T follicular helper cell (primary cell): ENCODE measurements around the gene C5orf46.
"Not testable (repeated sequence)": the region's sequence is repeated elsewhere in the genome, so short reads cannot be mapped to it uniquely, and the experiment has no call there.

Experiments used
- DNase-seq: peaks from one replicate; pipeline ENCODE4 v3.0.0-alpha.2; 2020; ENCODE audit warnings: low read depth
- total RNA-seq, 2 experiments: gene quantifications; one replicate each; lab custom pipeline; 2026; lab: John Stamatoyannopoulos, UW

The C5orf46 gene
- total RNA-seq: 0 reads per million in 2 experiments

DNA sequence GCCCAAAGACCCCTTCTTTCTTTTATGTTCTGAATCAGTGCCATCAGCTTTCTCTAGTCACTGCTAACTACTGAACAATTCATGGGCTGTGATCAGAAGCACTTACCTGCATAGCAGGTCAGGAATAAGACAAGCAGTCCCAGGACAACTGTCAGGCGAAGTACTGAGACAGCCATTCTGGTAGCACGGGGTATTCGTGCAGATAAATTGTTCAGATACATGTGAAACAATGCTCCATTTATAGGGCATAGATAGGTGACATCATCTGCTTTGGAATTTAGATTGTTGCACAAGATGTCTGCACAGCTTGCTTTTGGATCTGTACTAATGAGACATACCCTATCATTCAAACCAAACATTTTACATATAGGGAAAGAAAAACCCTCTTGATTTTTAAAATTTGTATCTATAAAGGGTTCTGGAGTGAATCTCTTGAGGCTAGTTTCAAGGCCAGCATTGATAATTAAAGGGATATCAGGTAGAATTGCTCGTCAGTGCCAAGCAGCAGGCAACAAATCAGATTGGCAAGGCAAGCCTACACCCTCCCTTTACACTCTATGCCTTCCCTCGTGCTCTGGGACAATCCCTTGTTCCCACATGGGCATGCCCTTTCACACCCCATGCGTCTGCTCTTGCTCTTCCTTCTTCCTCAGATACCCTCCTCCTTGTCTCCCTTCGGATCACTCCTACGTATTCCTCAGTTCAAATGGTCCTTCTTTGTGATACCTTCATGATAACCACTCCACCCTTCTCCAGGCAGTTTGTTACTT, at the start of gene C5orf46:
TSS of gene C5orf46 (minus strand) at position 213 of the 770 bp plus-strand sequence. CDS start at position 176, 37 bp downstream.
- no peak for DNase-seq

DNA sequence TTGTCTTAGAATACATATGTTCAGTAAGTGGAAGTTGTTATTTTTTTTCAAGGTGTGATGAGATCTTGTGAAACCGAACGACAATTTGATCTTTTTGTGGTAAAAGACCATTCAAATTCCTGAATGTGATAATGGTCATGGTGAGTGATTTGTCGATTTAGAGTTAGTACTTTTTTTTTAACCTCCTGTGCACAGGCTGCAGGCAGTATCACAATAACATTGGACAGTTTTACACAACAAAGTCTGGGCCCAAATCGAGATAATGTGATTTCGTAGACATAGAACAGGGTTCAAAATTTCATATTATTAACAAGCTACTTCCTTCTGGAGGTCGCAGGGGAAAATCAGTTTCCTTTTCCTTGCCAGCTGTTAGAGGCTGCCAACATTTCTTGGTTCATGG, 48.6 kb upstream of the C5orf46 start:
- DNase-seq: no peak

DNA sequence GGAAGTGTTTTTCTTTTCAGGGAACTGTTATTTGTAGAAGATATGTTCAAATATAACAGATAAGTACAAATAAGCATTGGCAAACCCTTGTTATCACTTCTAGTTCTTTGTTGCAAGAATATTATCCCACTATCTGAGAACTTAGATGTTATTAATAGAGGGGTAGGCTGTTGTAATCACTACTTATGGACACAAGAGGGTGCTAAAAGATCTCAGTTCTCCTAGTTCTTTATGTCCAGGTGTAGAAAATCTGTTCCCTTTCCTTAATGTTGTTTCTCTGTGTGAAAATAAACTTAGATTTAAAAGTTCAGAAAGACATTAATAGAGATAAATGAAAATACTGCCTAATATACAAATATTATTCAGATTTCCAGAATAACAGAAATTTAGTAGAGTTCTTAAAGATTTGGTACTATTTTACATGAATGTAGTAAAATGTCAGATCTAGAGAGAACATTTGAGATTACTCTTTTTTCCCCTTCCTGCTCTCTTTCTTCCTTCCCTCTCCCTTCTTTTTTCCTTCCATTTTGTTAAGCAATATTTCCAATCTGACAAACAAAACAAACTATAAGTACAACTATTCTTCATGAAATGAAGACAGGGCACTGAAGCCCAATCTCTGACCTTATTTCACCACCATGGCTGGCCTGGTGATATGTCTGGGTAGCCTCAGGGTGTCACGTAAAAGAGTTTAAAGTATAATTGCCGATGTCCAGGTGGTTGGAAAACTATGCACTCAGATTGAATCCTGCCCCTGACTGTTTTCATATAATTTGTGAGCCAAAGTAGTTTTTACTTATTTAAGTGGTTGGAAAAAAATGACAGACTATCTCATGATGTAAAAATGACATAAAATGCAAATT, 43.6 kb upstream of the C5orf46 start:
- no peak for DNase-seq

DNA sequence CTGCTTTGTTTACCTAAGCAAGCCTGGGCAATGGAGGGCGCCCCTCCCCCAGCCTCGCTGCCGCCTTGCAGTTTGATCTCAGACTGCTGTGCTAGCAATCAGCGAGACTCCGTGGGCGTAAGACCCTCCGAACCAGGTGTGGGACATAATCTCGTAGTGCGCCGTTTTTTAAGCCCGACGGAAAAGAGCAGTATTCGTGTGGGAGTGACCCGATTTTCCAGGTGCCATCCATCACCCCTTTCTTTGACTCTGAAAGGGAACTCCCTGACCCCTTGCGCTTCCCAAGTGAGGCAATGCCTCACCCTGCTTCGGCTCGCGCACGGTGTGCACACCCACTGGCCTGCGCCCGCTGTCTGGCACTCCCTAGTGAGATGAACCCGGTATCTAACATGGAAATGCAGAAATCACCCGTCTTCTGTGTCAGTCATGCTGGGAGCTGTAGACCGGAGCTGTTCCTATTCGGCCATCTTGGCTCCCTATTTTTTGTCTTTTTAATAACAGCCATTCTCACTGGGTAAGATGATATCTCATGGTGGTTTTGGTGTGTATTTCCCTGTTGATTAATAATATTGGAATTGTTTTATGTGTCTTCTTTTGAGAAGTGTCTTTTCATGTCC, 40.4 kb upstream of the C5orf46 start:
- DNase-seq: not testable (repeated sequence)

DNA sequence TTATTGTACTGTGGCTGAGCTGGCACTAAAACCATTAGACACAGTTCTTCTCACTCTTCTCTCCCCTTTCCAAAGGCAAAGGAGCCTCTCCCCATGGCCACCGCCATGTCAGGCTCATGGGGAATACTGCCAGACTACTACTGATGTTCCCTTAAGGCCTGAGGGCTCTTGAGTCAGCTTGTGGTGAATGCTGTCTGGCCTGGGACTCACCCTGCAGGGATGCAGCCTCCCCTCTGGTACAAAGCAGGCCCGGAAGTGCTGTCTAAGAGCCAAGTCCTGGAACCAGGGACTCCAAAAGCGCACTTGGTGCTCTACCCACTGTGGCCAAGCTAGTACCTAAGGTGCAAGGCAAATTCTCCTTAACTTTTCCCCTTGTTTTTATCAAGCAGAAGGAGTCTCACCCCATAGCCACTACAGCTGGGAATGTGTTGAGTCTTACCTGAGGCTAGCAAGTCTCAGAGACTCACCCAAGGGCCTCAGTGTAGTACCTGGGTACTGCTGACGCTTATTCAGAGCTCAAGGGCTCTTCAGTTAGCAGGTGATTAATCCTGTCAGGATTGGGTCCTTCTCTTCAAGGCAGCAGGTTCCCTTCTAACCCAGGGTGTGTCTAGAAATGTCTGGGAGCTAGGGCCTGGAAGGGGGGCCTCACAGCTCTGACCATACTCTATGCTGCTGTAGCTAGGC, 33.2 kb upstream of the C5orf46 start:
- no peak for DNase-seq

DNA sequence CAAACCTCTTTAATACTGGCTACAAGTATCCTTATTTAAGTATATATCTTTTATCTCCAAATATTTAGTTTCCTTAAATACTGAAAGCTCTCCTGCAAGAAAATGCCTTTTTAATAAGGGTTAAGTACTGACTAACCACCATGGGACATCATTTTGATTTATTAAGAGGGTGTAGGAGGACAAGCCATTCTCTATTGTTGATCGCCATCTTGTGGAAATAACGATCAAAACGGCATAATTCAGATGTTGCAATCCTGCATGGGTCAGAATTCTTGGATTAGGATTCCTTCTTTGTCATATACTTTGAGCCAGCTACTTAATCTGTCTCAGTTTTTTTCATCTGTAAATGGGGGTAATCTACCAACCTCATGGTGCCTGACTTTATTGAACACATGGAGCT, 28.7 kb upstream of the C5orf46 start:
- DNase-seq: no peak

DNA sequence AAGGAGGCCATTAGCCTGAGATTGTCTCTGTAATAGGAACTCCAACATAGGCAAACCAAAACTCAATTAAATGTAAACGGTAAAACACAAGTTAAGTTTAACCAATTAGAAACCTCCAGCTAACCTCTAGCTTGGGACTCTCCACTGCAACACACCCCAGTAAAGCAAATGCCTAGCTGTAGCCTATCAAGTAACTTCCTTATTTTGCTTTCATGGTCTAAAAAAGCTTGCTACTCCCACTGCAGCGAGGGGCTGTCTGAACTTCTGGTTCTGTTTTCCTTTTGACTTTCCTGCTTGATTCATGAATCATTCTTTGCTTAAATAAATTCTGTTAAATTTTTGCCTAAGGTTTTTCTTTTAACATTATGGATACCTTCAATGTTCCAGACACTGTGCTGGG, 24.4 kb upstream of the C5orf46 start:
- DNase-seq: no peak

DNA sequence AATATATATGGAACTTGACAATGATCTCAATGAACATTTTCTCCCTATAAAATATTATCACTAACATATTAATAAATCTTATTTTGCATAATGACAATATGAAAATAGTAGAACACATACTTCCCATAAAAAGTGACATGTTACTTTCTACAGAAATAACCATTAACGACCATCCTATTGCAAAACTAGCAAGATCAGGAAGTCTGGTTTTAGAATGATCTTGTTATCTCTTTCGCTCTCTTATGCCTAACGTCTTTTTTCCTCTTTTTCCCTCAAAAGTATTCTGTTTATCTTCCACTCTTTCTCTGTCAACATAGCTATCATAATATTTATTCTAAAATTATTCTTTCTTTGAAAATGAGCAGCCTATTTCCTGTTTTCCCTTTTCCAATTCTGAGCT, 21.6 kb upstream of the C5orf46 start:
- DNase-seq: no peak

DNA sequence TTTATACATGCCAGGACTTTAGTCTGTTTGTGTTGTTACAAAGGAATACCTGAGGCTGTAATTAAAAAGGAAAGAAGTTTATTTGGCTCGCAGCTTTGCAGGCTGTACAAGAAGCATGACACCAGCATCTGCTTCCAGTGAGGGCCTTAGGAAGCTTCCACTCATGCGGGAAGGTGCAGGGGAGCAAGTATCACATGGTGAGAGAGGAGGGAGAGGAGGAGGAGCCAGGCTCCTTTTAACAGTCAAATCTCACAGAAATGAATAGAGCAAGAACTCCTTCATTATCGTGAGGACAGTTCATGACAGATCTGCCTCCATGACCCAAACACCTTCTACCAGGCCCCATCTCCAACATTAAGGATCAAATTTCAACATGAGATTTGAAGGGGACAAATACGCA, 18.7 kb upstream of the C5orf46 start:
- no peak for DNase-seq

DNA sequence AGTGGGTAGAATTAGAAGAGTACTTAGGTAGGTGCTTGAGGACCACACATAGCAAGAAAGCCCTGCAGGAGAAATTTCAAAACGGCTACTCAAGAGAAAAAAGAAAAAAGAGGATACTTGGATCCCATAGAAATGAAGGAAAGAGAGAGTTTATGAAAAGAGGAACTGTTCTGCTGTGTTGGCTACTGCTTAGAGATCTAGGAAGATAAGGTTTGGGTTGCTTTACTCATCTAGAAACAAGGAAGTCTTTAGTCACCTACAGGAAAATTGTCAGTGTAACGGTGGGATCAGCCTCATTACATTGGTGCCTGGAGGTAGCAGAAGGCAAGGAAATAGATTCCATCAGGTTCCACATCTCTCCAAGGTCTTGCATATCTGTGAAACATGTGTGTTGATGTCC, 14.8 kb upstream of the C5orf46 start:
- DNase-seq: no peak

DNA sequence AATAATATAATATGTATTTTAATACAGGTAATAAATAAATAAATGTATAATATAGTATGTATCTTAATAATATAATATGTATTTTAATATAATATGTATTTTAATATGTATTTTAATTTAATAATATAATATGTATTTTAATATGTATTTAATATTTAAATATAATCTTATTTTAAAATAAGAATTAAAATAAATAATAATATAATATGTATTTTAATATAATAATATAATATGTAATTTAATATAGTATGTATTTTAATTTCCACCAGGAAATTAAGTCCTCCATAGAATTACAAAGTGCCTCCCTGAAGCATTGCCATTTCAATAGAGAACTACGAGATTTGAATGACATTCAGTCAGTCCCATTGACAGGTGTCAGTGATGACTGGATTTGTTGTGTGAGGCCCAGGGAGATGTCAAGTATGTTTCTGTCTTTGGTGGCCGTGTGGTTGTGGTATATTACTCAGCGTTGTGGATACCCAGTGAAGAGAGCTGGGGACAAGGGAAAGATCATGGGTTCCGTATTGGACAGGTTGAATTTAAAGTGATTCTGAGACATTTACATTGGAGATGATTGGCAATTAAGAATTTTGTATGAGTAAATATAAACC, 14.2 kb upstream of the C5orf46 start:
- DNase-seq: no peak

DNA sequence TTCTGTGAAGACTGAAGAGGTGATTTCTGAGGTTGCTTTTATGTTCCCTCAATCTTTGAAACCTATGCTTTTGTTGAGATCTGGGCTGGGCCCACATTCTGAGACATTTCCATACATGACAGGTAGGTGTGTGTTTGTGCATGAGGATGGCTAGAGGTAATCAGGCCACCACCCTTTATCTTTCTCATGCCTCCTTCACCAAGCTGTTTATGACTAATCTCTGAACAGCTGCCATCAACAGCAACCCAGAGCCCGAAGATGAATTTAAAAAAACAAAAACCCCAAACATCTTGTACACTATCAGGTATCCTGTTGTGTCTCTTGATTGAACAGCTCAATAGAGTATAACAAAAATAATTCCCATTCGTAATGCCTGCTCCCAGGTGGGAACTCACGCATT, 12.6 kb upstream of the C5orf46 start:
- no peak for DNase-seq

DNA sequence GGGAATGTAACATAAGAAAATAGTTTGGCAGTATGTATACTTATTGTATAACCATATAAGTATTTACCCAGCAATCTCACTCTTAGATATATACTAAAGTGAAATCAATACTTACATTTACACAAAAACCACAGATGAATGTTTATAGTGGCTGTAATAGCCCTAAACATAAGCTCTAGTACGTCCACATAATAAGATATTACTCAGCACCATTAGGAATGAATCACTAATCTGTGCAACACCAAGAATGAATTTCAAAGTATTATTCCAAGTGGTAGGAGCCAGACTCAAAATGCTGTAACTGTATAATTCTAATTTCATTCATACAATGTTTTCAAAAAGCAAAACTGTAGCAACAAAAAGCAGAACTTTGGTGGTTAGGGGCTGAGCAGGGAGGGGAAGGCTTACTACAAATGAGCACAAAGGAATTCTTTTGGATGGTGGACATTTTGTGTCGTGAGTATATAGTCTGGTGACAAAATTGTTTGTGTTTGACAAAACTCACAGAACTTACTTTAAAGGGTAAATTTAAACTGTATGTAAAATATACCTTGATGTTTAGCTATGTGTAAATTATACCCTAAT, 11.9 kb upstream of the C5orf46 start:
- DNase-seq: no peak

DNA sequence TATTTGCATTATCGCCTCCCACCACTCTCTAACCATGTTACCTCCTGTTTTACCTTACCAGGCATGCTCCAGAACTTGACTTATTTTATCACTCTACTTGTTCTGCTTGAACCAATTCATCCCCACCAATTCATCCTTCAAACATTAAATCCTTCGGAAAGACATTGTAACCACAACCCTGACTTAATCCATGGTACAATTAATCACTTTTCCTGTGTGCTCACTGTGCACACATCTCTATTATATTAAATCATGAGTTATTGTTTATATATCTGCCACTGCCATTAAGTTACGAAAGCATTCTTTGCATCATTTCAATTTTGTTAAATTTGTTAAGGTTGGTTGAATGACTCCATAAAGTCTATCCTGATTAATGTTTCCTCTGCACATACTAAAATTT, 7.4 kb upstream of the C5orf46 start:
- no peak for DNase-seq

DNA sequence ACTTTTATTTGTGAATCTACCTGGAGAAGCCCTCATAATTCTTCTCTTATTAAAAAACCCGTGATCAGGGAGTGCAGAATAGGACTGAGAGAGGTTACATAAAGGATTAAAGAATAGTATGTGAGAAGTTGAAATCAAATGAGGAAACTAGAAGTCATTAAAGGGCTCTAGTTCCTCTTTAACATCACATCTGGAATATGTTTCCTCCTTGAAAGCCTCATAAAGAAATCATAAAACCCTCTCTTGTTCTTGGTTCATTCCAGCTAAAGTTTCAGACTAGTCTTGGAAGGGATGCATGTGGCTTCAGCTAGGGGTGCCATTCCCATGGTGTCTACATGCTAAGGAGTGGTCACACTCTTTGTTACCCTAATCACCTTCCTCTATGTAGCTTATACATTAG, 5.7 kb upstream of the C5orf46 start:
- no peak for DNase-seq

DNA sequence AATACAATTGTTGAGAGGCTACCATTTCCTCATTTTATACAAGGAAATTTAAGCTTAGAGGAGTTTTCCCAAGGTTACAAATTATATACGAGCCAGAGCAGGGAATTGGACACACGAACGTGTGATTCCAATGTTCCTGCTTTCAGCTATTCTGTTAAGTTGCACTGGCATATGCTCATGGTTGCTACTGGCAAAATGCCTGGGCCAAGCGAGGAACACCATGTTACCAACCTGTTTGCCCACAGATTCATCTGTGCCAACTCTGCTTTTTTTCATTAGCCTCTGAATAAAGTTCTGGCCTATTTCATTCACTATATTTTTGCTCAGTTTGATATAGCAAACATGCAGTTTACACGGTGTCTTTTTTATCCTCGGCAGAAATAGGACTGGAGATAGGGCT, 5.1 kb upstream of the C5orf46 start:
- no peak for DNase-seq

DNA sequence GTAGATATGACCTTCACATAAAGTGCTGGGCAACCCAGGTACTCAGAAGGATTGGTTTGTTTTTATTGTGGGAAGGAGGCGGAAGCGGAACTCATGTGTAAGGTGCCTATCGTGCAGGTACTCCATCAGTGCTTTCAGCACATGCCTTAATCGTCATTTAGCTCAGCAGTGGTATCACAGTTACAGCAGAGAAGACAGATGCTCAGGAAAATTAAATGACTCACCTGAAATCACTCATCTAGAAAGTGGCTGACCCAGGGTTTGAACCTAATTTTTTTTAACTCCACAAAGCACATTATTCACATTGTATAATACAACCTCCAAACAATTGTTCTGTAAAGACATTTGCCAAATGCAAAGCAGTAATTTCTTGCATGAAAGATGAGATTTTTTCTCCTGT, 2.2 kb downstream of the C5orf46 start:
- DNase-seq: no peak

DNA sequence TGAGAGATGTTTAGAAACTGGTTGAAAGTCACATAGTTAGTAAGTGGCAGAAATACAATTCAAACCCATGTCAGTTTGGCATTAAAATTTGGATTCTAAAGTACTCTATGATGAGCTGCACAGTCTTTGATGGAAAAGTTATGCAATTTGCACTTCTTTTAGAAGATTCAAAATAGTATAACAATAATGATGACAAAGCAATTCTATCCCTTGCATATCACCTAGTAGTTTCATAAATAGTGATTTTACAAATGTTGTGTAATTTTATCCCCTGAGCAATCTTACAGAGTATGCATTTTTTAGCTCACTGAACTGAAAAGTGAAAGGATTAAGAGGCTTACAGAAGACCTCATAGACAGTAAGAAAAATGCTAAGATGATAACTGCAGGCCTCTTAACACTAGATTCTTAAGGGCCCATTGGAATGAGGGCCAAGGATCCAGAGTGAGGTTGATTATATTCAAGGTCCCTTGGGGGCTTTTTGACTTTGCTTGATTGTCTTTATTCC, 3.7 kb downstream of the C5orf46 start:
- DNase-seq: no peak

DNA sequence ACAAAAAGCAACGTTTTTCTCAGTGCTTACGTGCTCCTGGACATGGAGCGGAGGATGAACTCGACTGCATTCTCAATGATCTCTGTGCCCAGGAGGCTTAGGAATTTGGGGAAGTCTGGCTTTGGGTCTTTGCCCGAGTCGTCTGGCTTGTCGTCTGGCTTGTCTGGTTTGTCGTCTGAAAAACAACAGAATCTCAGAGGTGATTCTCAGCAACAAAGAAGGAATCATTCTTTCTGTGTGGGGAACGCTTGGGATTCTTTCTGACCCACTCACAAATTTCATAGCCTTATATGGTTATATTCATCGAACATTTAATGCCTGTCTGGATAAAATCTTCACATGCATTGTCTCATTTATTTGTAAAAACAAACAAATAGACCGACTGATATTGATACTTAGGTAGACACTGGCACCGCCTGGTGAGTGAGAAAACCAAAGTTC, 4.7 kb downstream of the C5orf46 start:
- no peak for DNase-seq

DNA sequence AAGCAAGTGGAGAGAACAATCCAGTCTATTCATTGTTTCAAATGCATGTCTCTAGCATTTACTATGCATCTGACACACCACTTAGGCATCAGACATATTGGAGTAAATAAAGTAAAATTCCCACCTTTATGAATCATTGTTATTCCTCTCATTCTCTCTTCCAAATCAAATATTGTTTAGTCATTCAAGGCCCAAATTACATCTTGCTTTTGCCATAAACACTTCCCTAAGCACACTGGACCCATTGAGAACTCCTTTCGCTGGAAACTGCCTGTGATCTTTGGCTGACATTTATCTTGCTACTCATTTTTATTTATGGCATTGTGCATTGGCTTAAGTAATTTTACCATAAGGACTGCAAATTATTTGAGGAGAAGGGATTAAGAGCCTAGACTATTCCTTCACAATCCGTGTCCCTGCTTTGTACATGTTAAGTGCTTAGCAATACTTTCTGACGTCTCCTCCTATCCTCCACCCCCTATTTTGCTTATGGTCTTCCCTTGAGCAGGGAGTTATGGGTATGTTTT, 7.4 kb downstream of the C5orf46 start:
- DNase-seq: no peak

DNA sequence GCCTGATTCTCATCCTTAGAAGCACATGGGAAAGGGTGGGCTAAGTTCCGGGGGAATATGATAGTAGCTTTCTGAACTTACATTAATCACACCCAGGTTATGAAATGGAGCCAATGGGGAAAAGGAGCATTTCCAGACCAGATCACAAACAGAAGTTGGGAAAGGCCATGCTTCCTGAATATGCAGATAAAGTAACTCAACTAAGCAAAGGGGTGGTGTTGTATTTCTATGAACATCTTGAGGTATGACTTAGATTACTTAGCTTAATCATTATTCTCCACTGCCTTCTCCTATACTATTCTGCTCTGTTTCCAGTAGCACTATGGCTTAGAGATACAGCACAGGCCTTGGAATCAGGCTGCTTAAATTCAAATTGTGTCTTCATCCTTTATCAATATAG, 10.5 kb downstream of the C5orf46 start:
- no peak for DNase-seq
